OCI-LY7 (cell line): ENCODE results near the gene NDUFAF5.

Experiments used
- CTCF ChIP-seq: fragments of 200-600 bp; sonication (generic); conservative IDR thresholded peaks from 2 replicates; pipeline ENCODE4 v1.5.1; 2014; ENCODE audit warnings: mild to moderate bottlenecking, antibody characterized with exemption, low read length, moderate library complexity, mixed read lengths
- EZH2phosphoT487 ChIP-seq: fragments of 200-600 bp; sonication (generic); IDR thresholded peaks from 2 replicates; pipeline ENCODE4 v1.6.1; 2018; ENCODE audit warnings: low read depth, borderline replicate concordance, mild to moderate bottlenecking, mixed run types, antibody characterized with exemption, low read length, moderate library complexity, mixed read lengths

- TF ChIP-seq CTCF (no peak), EZH2phosphoT487 (no peak)
Measured at GRCh38 chr20:13839421-13840092, 54.7 kb downstream of the NDUFAF5 start.
